GM19023 (cell line): ENCODE measurements around the gene ABCA13.
"Not testable (repeated sequence)": the region's sequence is repeated elsewhere in the genome, so short reads cannot be mapped to it uniquely, and the experiment has no call there.

ENCODE experiments used
- ATAC-seq: cut with Tn5 transposase; IDR thresholded peaks from one replicate; pipeline ENCODE4 v1.9.1; 2021; ENCODE audit warnings: mild to moderate bottlenecking, moderate library complexity; ENCODE audit not compliant: unreplicated experiment

ABCA13 gene

GRCh38 chr7:48173313-48173712 is 2.1 kb downstream of the ABCA13 start:
- ATAC-seq, result no peak

GRCh38 chr7:48173756-48174382 is 2.6 kb downstream of the ABCA13 start:
- no peak for ATAC-seq

- no peak for ATAC-seq
These were observed 3.8 kb downstream of the ABCA13 start for GRCh38 chr7:48175019-48175418.

- no peak for ATAC-seq
These were observed 5.2 kb downstream of the ABCA13 start for GRCh38 chr7:48176356-48176893.

- ATAC-seq, result no peak
These were observed 6.0 kb downstream of the ABCA13 start for GRCh38 chr7:48177271-48177670.

GRCh38 chr7:48179496-48180030 is 8.3 kb downstream of the ABCA13 start:
- no peak for ATAC-seq

GRCh38 chr7:48180981-48181380 is 9.7 kb downstream of the ABCA13 start:
- ATAC-seq, result no peak

GRCh38 chr7:48182718-48183369 is 11.6 kb downstream of the ABCA13 start:
- ATAC-seq, result no peak

GRCh38 chr7:48183370-48183743 is 12.1 kb downstream of the ABCA13 start:
- ATAC-seq, result no peak

GRCh38 chr7:48183965-48184364 is 12.7 kb downstream of the ABCA13 start:
- ATAC-seq, result no peak

GRCh38 chr7:48188776-48189520 is 17.7 kb downstream of the ABCA13 start:
- ATAC-seq, result no peak

- ATAC-seq, result no peak
These were observed 21.7 kb downstream of the ABCA13 start for GRCh38 chr7:48192996-48193395.

GRCh38 chr7:48193421-48193820 is 22.2 kb downstream of the ABCA13 start:
- ATAC-seq, result no peak

- ATAC-seq, result not testable (repeated sequence)
These were observed 29.8 kb downstream of the ABCA13 start for GRCh38 chr7:48200946-48201589.

GRCh38 chr7:48202916-48203315 is 31.7 kb downstream of the ABCA13 start:
- not testable (repeated sequence) for ATAC-seq

GRCh38 chr7:48207155-48207675 is 36.0 kb downstream of the ABCA13 start:
- no peak for ATAC-seq

GRCh38 chr7:48209004-48209600 is 37.8 kb downstream of the ABCA13 start:
- no peak for ATAC-seq

GRCh38 chr7:48213226-48213625 is 42.0 kb downstream of the ABCA13 start:
- ATAC-seq, result no peak

- ATAC-seq, result no peak
These were observed 46.0 kb downstream of the ABCA13 start for GRCh38 chr7:48217266-48217665.

GRCh38 chr7:48217753-48218152 is 46.5 kb downstream of the ABCA13 start:
- ATAC-seq, result no peak
